ENCODE measurements around the gene BMP6.
"Not testable (repeated sequence)": the region's sequence is repeated elsewhere in the genome, so short reads cannot be mapped to it uniquely, and the experiment has no call there.

Gene BMP6

GRCh38 chr6:7794509-7794908, 68.6 kb downstream of the BMP6 start:
- no peak for DNase-seq (ENCODE audit: low spot score)

GRCh38 chr6:7797386-7797785, 71.5 kb downstream of the BMP6 start:
- no peak for DNase-seq (ENCODE audit: low spot score)

- no peak for DNase-seq (ENCODE audit: low spot score)
Measured at GRCh38 chr6:7798751-7799150, 72.9 kb downstream of the BMP6 start.

GRCh38 chr6:7802662-7803061, 76.8 kb downstream of the BMP6 start:
- DNase-seq (ENCODE audit: low spot score), result no peak

- no peak for DNase-seq (ENCODE audit: low spot score)
Measured at GRCh38 chr6:7803214-7803613, 77.3 kb downstream of the BMP6 start.

- DNase-seq (ENCODE audit: low spot score), result no peak
Measured at GRCh38 chr6:7805078-7805849, 79.4 kb downstream of the BMP6 start.

GRCh38 chr6:7805850-7806214, 79.9 kb downstream of the BMP6 start:
- DNase-seq (ENCODE audit: low spot score), result no peak

- DNase-seq (ENCODE audit: low spot score), result no peak
Measured at GRCh38 chr6:7806711-7807110, 80.8 kb downstream of the BMP6 start.

GRCh38 chr6:7809346-7809745, 83.4 kb downstream of the BMP6 start:
- no peak for DNase-seq (ENCODE audit: low spot score)

- DNase-seq (ENCODE audit: low spot score), result no peak
Measured at GRCh38 chr6:7811441-7811840, 85.5 kb downstream of the BMP6 start.

- no peak for DNase-seq (ENCODE audit: low spot score)
Measured at GRCh38 chr6:7812623-7813022, 86.7 kb downstream of the BMP6 start.

- DNase-seq (ENCODE audit: low spot score), result no peak
Measured at GRCh38 chr6:7813193-7813592, 87.3 kb downstream of the BMP6 start.

GRCh38 chr6:7813704-7814103, 87.8 kb downstream of the BMP6 start:
- DNase-seq (ENCODE audit: low spot score), result peak; percentile 13

GRCh38 chr6:7815716-7816115, 89.8 kb downstream of the BMP6 start:
- no peak for DNase-seq (ENCODE audit: low spot score)

GRCh38 chr6:7817184-7817583, 91.3 kb downstream of the BMP6 start:
- DNase-seq (ENCODE audit: low spot score), result not testable (repeated sequence)

- DNase-seq (ENCODE audit: low spot score), result no peak
Measured at GRCh38 chr6:7818257-7819214, 92.6 kb downstream of the BMP6 start.

GRCh38 chr6:7819431-7820015, 93.6 kb downstream of the BMP6 start:
- DNase-seq (ENCODE audit: low spot score), result no peak

GRCh38 chr6:7820288-7820835, 94.5 kb downstream of the BMP6 start:
- no peak for DNase-seq (ENCODE audit: low spot score)

GRCh38 chr6:7821426-7821825, 95.5 kb downstream of the BMP6 start:
- DNase-seq (ENCODE audit: low spot score), result no peak

- DNase-seq (ENCODE audit: low spot score), result no peak
Measured at GRCh38 chr6:7823552-7823951, 97.7 kb downstream of the BMP6 start.

- no peak for DNase-seq (ENCODE audit: low spot score)
Measured at GRCh38 chr6:7825986-7826385, 100.1 kb downstream of the BMP6 start.

- DNase-seq (ENCODE audit: low spot score), result no peak
Measured at GRCh38 chr6:7827142-7827541, 101.2 kb downstream of the BMP6 start.

GRCh38 chr6:7828124-7828523, 102.2 kb downstream of the BMP6 start:
- DNase-seq (ENCODE audit: low spot score), result no peak
